Measurements from ENCODE around the gene SNX32. TPM values are rescaled to one million over a fixed set of nuclear protein-coding genes. Genes with fewer than 3 reads are reported as not detected.
"Not testable (repeated sequence)": the region's sequence is repeated elsewhere in the genome, so short reads cannot be mapped to it uniquely, and the experiment has no call there.

SNX32 gene
- total and polyA plus RNA-seq, 8 donors, result 0.24 to 4.4 (median 2.7) TPM

DNA sequence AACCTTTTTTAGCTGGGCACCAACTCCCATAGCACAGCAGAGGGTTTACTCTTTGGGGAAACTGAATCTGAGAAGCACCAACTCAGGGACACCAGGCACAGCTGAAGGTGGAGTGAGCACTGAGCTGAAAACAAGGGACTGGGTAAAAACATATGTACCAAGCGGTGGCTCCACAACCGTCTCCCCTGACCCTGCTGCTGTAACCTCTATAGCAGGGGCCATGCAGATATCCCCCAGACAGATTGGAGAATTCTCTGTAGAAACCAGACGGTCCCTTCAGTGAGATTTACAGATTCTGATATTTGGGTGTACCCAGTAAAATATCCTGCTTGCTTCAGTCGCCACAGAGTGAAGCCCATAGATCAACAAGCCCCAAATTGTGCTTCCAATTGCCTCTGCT lies 4.3 kb upstream of the SNX32 start:
- no peak overlapping the region for H3K4me3 ChIP-seq
- intact Hi-C loops (cut with DNase I), result loop anchor here in 1 of 2 donors (10.0 kb wide), 1 partner anchor 115 kb away; the partner anchor contains the start of gene KAT5

DNA sequence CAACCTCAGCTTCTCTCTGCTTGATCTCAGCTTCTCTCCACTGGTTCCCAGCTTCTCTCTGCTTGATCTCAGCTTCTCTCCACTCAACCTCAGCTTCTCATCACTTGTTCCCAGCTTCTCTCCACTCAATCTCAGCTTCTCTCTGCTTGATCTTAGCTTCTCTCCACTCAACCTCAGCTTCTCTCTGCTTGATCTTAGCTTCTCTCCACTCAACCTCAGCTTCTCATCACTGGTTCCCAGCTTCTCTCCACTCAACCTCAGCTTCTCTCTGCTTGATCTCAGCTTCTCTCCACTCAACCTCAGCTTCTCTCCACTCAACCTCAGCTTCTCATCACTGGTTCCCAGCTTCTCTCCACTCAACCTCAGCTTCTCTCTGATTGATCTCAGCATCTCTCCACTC lies 1.5 kb upstream of the SNX32 start:
- ATAC-seq; intact Hi-C loops (cut with DNase I); DNase-seq; H3K27me3 ChIP-seq; H3K9me3 ChIP-seq; H3K4me3 ChIP-seq; H3K27ac ChIP-seq; H3K36me3 ChIP-seq: not testable (repeated sequence)
- H3K4me1 ChIP-seq, result peaks cover 0 to 16% of the 10 kb centered on the region in 2 donors

More for the DNA sequence above, 4.3 kb upstream of the SNX32 start:
- Histone ChIP-seq H3K27ac (no peak overlapping the region), H3K36me3 (no peaks in the 10 kb centered on the region), H3K4me1 (peaks cover 0 to 16% of the 10 kb centered on the region in 2 donors), H3K27me3 (no peaks in the 10 kb centered on the region), H3K9me3 (no peaks in the 10 kb centered on the region)
- ATAC-seq, result no peak
- peak in 1 of 4 donors; percentile 2 for DNase-seq
- TF ChIP-seq, protein P1, sequence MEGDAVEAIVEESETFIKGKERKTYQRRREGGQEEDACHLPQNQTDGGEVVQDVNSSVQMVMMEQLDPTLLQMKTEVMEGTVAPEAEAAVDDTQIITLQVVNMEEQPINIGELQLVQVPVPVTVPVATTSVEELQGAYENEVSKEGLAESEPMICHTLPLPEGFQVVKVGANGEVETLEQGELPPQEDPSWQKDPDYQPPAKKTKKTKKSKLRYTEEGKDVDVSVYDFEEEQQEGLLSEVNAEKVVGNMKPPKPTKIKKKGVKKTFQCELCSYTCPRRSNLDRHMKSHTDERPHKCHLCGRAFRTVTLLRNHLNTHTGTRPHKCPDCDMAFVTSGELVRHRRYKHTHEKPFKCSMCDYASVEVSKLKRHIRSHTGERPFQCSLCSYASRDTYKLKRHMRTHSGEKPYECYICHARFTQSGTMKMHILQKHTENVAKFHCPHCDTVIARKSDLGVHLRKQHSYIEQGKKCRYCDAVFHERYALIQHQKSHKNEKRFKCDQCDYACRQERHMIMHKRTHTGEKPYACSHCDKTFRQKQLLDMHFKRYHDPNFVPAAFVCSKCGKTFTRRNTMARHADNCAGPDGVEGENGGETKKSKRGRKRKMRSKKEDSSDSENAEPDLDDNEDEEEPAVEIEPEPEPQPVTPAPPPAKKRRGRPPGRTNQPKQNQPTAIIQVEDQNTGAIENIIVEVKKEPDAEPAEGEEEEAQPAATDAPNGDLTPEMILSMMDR (IDR thresholded peaks at IDR 0.05), result no peak

DNA sequence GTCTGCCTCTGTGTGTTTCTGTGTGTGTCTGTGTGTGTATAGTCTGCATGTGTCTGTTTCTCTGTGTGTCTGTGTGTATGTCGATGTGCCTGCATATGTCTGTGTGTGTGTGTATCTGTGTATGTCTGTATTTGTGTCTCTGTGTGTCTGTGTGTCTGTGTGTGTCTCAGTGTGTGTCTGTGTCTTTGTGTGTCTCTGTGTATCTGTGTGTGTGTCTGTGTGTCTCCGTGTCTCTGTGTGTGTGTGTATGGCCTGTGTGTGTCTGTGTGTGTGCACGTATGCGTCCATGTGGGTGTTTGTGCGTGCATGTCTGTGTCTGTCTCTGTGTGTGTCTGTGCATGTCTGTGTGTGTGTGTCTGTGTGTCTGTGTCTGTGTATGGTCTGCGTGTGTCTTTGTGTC lies 439 bp downstream of the SNX32 start:
- Histone ChIP-seq H3K36me3 (no peaks in the 10 kb centered on the region), H3K4me1 (peaks cover 0 to 16% of the 10 kb centered on the region in 2 donors), H3K27ac (no peak overlapping the region), H3K27me3 (no peaks in the 10 kb centered on the region), H3K9me3 (no peaks in the 10 kb centered on the region), H3K4me3 (peak overlapping the region; percentile 38 to 44)
- ATAC-seq, result peak; percentile 3
- TF ChIP-seq, protein P1 (IDR thresholded peaks at IDR 0.05), result no peak
- DNase-seq, result no peak
- intact Hi-C loops (cut with DNase I), result no loop called here

DNA sequence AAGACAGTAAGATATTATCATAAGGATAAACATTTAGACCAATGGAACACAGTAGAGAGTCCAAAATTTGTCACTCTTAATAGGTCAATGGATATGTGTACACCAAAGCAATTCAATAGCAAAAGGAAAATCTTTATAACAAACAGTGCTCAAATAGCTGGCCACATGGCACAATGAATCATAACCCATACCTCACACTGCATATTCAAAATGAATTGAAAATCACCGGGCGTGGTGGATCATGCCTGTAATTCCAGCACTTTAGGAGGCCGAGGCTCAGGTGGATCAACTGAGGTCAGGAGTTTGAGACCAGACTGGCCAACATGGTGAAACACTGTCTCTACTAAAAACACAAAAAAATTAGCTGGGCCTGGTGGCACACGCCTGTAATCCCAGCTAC lies 8.4 kb downstream of the SNX32 start:
- DNase-seq (no peak), ATAC-seq (no peak)
- TF ChIP-seq, protein P1 (IDR thresholded peaks at IDR 0.05), result no peak
- Histone ChIP-seq H3K36me3 (no peaks in the 10 kb centered on the region), H3K4me3 (no peak overlapping the region), H3K27ac (no peak overlapping the region), H3K27me3 (no peaks in the 10 kb centered on the region), H3K9me3 (no peaks in the 10 kb centered on the region), H3K4me1 (no peaks in the 10 kb centered on the region)
- intact Hi-C loops (cut with DNase I), result no loop called here

DNA sequence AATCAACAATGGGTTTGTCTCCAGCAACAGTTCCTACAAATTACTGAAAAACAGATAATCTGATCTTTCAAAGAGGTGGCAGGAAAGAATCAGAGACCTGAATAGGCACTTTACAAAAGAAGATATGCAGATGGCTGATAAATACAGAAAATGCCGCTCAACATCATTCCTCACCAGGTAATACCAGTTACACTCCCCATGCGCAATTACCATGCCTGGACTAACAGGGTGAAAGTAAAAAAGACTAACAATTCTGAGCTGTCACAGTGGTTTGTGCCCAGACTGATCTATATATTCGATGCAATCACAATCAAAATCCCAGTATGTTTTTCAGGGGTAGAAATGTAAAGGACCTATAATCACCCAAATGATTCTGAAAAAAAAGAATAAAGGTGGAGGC lies 10.0 kb downstream of the SNX32 start:
- H3K27me3 ChIP-seq, result no peaks in the 10 kb centered on the region
- no peaks in the 10 kb centered on the region for H3K9me3 ChIP-seq
- H3K4me1 ChIP-seq, result no peaks in the 10 kb centered on the region
- TF ChIP-seq, protein P1 (IDR thresholded peaks at IDR 0.05), result no peak
- H3K36me3 ChIP-seq, result no peaks in the 10 kb centered on the region
- intact Hi-C loops (cut with DNase I), result no loop called here
- H3K27ac ChIP-seq, result no peak overlapping the region
- DNase-seq (no peak), ATAC-seq (no peak)
- no peak overlapping the region for H3K4me3 ChIP-seq

DNA sequence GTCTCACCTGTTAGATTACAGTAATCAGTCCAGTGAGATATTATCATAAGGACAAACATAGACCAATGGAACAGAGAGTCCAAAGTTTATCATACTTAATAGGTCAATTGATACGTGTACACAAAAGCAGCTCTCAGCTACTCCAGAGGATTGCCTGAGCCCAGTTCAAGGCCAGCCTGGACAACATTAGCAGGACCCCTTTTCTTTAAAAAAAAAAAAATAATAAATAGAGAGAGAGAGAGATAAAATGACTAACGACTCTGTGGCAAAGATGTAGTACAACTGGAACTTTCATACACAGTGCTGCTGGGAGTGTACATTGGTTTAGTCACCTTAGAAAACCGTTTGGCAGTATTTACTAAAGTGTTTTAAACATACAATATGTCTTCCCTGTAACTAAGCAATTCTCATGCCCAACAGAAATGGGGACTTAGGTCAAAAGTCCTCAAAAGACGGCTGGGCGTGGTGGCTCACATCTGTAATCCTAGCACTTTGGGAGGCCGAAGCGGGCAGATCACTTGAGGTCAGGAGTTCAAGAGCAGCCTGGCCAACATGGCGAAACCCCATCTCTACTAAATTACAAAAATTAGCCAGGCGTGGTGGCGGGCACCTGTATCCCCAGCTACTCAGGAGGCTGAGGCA lies 10.6 kb downstream of the SNX32 start:
- Histone ChIP-seq H3K4me1 (no peaks in the 10 kb centered on the region), H3K9me3 (no peaks in the 10 kb centered on the region), H3K36me3 (no peaks in the 10 kb centered on the region), H3K27ac (no peak overlapping the region), H3K4me3 (no peak overlapping the region), H3K27me3 (no peaks in the 10 kb centered on the region)
- TF ChIP-seq, protein P1 (IDR thresholded peaks at IDR 0.05), result no peak
- DNase-seq (no peak), ATAC-seq (no peak)
- intact Hi-C loops (cut with DNase I), result no loop called here

Measured in left lung (tissue), 10 donors.